ENCODE measurements around the gene HIPK2.

The HIPK2 gene

GRCh38 chr7:139777948-139778841, at the start of gene HIPK2:
HIPK2 (minus strand) TSS chr7:139777998; CDS start chr7:139777623, 375 bp downstream.
- peak; percentile 15 for DNase-seq

GRCh38 chr7:139827042-139827441, 49.2 kb upstream of the HIPK2 start:
- DNase-seq = no peak

- no peak for DNase-seq
Measured at GRCh38 chr7:139825666-139826290, 48.0 kb upstream of the HIPK2 start.

- DNase-seq = no peak
Measured at GRCh38 chr7:139823959-139824521, 46.2 kb upstream of the HIPK2 start.

GRCh38 chr7:139822855-139823254, 45.1 kb upstream of the HIPK2 start:
- DNase-seq = no peak

- no peak for DNase-seq
Measured at GRCh38 chr7:139821349-139822105, 43.7 kb upstream of the HIPK2 start.

GRCh38 chr7:139820089-139820488, 42.3 kb upstream of the HIPK2 start:
- no peak for DNase-seq

GRCh38 chr7:139817249-139817648, 39.5 kb upstream of the HIPK2 start:
- no peak for DNase-seq

GRCh38 chr7:139813689-139814088, 35.9 kb upstream of the HIPK2 start:
- DNase-seq = no peak

- no peak for DNase-seq
Measured at GRCh38 chr7:139813151-139813550, 35.4 kb upstream of the HIPK2 start.

- DNase-seq = no peak
Measured at GRCh38 chr7:139811066-139811465, 33.3 kb upstream of the HIPK2 start.

GRCh38 chr7:139808846-139809442, 31.1 kb upstream of the HIPK2 start:
- no peak for DNase-seq

- no peak for DNase-seq
Measured at GRCh38 chr7:139808427-139808826, 30.6 kb upstream of the HIPK2 start.

- no peak for DNase-seq
Measured at GRCh38 chr7:139807009-139807408, 29.2 kb upstream of the HIPK2 start.

GRCh38 chr7:139804571-139804970, 26.8 kb upstream of the HIPK2 start:
- no peak for DNase-seq

GRCh38 chr7:139799586-139799985, 21.8 kb upstream of the HIPK2 start:
- DNase-seq = no peak

GRCh38 chr7:139798892-139799291, 21.1 kb upstream of the HIPK2 start:
- DNase-seq = no peak

GRCh38 chr7:139798221-139798620, 20.4 kb upstream of the HIPK2 start:
- DNase-seq = no peak

GRCh38 chr7:139797607-139798006, 19.8 kb upstream of the HIPK2 start:
- no peak for DNase-seq

- no peak for DNase-seq
Measured at GRCh38 chr7:139791316-139791715, 13.5 kb upstream of the HIPK2 start.

GRCh38 chr7:139784648-139785047, 6.8 kb upstream of the HIPK2 start:
- DNase-seq = no peak

- DNase-seq = no peak
Measured at GRCh38 chr7:139783647-139784385, 6.0 kb upstream of the HIPK2 start.

Data from NCI-H1694 (cell line).